Epithelial cell of esophagus (primary cell): Measurements from ENCODE around the gene SERTM1.
A peak's percentile ranks its signal among the peaks of the same experiment; 100 is the strongest.

Experiments used
- DNase-seq: peaks from one replicate; pipeline ENCODE4 v3.0.0; 2010; ENCODE audit warnings: low read depth
- H3K4me3 ChIP-seq: 2 replicates; pipeline ENCODE4 v1.5.1; 2011; ENCODE audit warnings: mild to moderate bottlenecking, low read length, control low read depth
- TF ChIP-seq, protein P1 (sequence below): IDR thresholded peaks from 2 replicates; pipeline ENCODE4 v1.5.1; 2011; ENCODE audit warnings: low read depth, mild to moderate bottlenecking, low read length, control low read depth, inconsistent platforms; ENCODE audit not compliant: insufficient read depth; ENCODE audit errors: missing control alignments

Gene SERTM1

DNA sequence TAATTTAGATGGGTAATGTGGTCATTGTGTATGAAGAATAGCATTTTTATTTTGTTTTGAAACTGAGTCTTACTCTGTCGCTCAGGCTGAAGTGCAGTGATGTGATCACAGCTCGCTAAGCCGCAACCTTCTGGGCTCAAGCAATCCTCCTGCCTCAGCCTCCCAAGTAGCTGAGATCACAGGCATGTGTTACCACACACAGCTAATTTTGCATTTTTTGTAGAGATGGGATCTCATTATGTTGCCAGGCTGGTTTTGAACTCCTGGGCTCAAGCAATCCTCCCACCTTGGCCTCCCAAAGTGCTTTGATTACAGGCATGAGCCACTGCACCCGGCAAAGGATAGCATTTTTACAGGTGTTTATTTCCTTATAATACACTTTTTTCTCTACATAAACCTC, 36.6 kb downstream of the SERTM1 start:
- no peak for DNase-seq
- no peak overlapping the region for H3K4me3 ChIP-seq
- TF ChIP-seq, protein P1, sequence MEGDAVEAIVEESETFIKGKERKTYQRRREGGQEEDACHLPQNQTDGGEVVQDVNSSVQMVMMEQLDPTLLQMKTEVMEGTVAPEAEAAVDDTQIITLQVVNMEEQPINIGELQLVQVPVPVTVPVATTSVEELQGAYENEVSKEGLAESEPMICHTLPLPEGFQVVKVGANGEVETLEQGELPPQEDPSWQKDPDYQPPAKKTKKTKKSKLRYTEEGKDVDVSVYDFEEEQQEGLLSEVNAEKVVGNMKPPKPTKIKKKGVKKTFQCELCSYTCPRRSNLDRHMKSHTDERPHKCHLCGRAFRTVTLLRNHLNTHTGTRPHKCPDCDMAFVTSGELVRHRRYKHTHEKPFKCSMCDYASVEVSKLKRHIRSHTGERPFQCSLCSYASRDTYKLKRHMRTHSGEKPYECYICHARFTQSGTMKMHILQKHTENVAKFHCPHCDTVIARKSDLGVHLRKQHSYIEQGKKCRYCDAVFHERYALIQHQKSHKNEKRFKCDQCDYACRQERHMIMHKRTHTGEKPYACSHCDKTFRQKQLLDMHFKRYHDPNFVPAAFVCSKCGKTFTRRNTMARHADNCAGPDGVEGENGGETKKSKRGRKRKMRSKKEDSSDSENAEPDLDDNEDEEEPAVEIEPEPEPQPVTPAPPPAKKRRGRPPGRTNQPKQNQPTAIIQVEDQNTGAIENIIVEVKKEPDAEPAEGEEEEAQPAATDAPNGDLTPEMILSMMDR: no peak

DNA sequence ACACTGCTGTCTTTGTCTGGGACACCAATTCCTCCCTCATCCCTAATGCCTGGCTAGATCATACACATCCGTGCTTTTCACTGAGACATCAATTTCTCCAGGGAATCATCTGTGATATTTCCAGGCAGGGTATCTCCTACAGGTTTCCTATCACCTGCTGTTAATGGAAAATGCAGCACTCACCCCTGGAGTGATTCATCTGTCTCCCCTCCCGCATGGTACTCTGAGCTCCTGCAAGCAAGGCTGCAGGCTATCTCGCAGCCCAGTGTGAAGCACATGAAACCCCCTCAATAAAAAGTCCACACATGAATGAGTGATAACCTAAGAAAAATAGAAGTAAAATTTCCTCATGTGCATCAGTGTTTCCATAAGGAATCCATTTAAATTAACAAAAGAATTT, 38.5 kb downstream of the SERTM1 start:
- TF ChIP-seq, protein P1: no peak
- no peak for DNase-seq
- H3K4me3 ChIP-seq: no peak overlapping the region

DNA sequence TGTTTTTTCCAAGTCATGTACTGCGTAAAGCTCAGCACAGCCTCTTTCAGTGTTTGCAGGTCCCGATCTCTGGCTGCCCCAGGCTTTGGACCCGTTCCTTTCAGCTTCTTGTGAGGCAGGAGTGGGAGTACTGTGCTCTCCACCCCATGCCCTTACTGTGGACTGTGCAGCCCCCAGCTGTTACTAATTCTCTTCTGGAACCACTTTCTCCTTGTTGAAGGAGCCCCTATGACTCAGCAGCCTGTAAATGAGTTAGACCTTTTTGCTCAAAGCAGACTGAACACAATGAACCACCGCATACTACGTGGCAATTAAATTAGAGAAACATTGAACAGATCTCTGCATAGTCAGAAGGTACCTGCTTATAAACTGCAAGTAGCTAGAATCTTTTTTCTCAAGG, 39.0 kb downstream of the SERTM1 start:
- TF ChIP-seq, protein P1: no peak
- peak; percentile 9 for DNase-seq
- no peak overlapping the region for H3K4me3 ChIP-seq

DNA sequence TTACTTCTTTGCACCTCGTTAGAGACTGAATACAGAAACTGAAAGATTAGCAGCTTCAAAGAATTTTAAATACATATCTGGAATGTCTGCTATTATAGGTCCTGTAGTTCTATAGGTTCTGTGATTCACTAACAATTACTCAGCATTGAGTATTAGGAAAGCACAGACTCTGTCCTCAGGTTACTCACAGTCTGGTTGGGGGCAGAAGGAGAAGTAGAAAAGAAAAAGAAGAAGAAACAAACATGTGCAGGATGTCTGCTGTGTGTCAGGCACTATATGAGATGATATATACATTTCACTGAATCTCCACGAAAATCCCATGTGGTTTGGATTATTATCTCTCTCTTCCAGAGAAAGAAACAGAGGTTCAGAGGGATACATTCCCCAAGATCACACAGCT, 40.1 kb downstream of the SERTM1 start:
- TF ChIP-seq, protein P1: no peak
- no peak overlapping the region for H3K4me3 ChIP-seq
- DNase-seq: peak; percentile 31

DNA sequence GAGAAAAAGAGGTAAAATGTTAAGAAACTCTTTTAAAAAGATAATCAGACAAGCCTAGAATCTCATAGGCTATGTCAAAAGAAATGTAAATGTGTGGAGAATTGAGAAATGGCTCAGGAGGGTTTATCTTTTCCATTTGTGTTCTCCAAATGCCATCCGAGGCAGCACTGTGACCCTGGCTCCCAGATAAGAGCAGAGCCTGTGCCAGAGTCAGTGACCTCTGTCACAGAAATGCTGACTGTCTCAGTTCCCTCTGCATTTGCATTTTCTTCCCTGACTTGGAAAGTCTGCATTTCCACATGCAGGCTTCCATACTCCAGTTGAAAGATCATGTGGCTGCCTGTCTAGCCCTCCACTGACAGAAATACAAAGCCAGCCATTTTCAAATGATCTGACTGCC, 42.0 kb downstream of the SERTM1 start:
- H3K4me3 ChIP-seq: no peak overlapping the region
- TF ChIP-seq, protein P1: no peak
- no peak for DNase-seq

DNA sequence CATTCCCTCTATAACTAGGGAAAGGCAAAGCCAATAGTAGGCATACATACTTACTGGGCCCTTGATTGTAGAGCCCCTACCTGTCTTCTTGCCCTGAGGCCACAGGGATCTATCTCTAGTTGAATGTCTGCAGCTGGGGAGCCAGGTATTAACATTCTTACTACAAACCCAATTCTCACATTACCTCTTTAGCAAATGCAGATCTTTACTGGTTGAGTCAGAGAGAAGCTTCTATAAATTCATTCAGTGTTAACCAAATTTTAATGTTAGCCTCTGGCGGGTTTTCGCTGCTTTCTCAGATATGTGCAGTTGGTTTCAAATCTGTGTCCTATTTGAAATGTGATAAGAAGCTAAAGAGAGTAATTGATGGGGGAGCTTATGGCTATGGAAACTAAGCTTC, 43.2 kb downstream of the SERTM1 start:
- TF ChIP-seq, protein P1: no peak
- no peak overlapping the region for H3K4me3 ChIP-seq
- no peak for DNase-seq

DNA sequence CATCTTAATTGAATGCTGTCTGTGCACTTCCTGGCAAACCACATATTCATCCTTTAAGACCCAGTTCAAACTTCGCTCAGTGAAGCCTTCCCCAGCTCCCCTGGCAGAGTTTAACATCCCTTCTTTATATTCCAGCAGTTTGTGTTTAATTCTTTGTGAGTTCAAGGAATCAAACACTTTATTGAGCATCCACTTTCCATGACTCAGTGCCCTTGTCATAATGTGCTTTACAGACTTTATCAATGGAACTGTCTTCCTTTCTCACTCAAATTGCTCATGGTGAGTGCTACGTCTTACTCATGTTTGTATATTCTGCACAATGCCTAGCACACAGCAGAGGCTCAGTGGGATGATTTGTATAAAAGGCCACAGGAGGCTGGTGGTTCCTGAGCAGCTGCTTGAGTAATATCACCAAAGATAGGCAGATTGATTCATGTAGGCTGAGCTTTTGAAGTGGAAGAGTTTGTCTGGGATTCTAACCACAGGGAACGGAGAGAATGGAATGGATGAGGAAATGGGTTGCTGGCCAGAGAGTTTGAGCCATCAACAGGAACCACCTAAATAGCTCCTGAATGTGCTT, 44.2 kb downstream of the SERTM1 start:
- peak; percentile 37 for DNase-seq
- no peak overlapping the region for H3K4me3 ChIP-seq
- TF ChIP-seq, protein P1: no peak
